Neural crest cell (in vitro differentiated cells): ENCODE results near the gene GRIK1. TPM values are rescaled to one million over a fixed set of nuclear protein-coding genes. Genes with fewer than 3 reads are reported as not detected.

ENCODE experiments used
- DNase-seq: peaks from one replicate; pipeline ENCODE4 v3.0.0; 2021; ENCODE audit warnings: low read depth, mixed read lengths, low spot score
- H3K27ac Mint-ChIP-seq: one replicate; pipeline ENCODE4 v1.8.0; 2021; ENCODE audit warnings: mild to moderate bottlenecking, mixed read lengths; ENCODE audit not compliant: unreplicated experiment
- H3K27me3 Mint-ChIP-seq: 2 replicates; pipeline ENCODE4 v1.8.0; 2021; ENCODE audit warnings: low read depth, mild to moderate bottlenecking, mixed read lengths
- H3K36me3 Mint-ChIP-seq: 2 replicates; pipeline ENCODE4 v1.8.0; 2021; ENCODE audit warnings: low read depth, mild to moderate bottlenecking, mixed read lengths
- H3K4me1 Mint-ChIP-seq: 2 replicates; pipeline ENCODE4 v1.8.0; 2021; ENCODE audit warnings: mixed read lengths
- H3K4me3 Mint-ChIP-seq: one replicate; pipeline ENCODE4 v1.8.0; 2021; ENCODE audit warnings: mild to moderate bottlenecking, mixed read lengths
- H3K9me3 Mint-ChIP-seq: 2 replicates; pipeline ENCODE4 v1.8.0; 2021; ENCODE audit warnings: mixed read lengths
- CTCF ChIP-seq: fragments of 200-600 bp; sonication (generic); conservative IDR thresholded peaks from 2 replicates; pipeline ENCODE4 v1.5.0; 2021; ENCODE audit warnings: antibody characterized with exemption, mild to moderate bottlenecking
- total RNA-seq: library from RNA; stranded (reverse); gene quantifications from 2 replicates; pipeline ENCODE4 v1.2.1, GENCODE V29; 2021

The GRIK1 gene
- total RNA-seq, 1 donor from 2014 or later: 0.91 TPM

GRCh38 chr21:29673096-29673610, 266.6 kb downstream of the GRIK1 start:
- H3K36me3 Mint-ChIP-seq: no peaks in the 10 kb centered on the region
- H3K4me3 Mint-ChIP-seq: no peak overlapping the region
- no peaks in the 10 kb centered on the region for H3K4me1 Mint-ChIP-seq
- TF ChIP-seq CTCF: no peak
- H3K27me3 Mint-ChIP-seq: no peaks in the 10 kb centered on the region
- no peaks in the 10 kb centered on the region for H3K9me3 Mint-ChIP-seq
- no peak for DNase-seq
- H3K27ac Mint-ChIP-seq: no peak overlapping the region

GRCh38 chr21:29671728-29672127, 268.1 kb downstream of the GRIK1 start:
- no peaks in the 10 kb centered on the region for H3K27me3 Mint-ChIP-seq
- no peaks in the 10 kb centered on the region for H3K4me1 Mint-ChIP-seq
- H3K9me3 Mint-ChIP-seq: peaks cover 4% of the 10 kb centered on the region
- DNase-seq: no peak
- no peak overlapping the region for H3K27ac Mint-ChIP-seq
- no peaks in the 10 kb centered on the region for H3K36me3 Mint-ChIP-seq
- TF ChIP-seq CTCF: no peak
- no peak overlapping the region for H3K4me3 Mint-ChIP-seq

GRCh38 chr21:29670228-29670627, 269.6 kb downstream of the GRIK1 start:
- Mint-ChIP-seq H3K27me3 (no peaks in the 10 kb centered on the region), H3K9me3 (peaks cover 4% of the 10 kb centered on the region), H3K27ac (no peak overlapping the region), H3K4me3 (no peak overlapping the region), H3K36me3 (no peaks in the 10 kb centered on the region), H3K4me1 (no peaks in the 10 kb centered on the region)
- DNase-seq: no peak
- no peak for TF ChIP-seq CTCF

GRCh38 chr21:29669416-29669815, 270.4 kb downstream of the GRIK1 start:
- H3K4me3 Mint-ChIP-seq: no peak overlapping the region
- H3K9me3 Mint-ChIP-seq: peaks cover 4% of the 10 kb centered on the region
- TF ChIP-seq CTCF: no peak
- no peak for DNase-seq
- no peaks in the 10 kb centered on the region for H3K27me3 Mint-ChIP-seq
- H3K4me1 Mint-ChIP-seq: no peaks in the 10 kb centered on the region
- H3K36me3 Mint-ChIP-seq: no peaks in the 10 kb centered on the region
- H3K27ac Mint-ChIP-seq: no peak overlapping the region

GRCh38 chr21:29667651-29668050, 272.1 kb downstream of the GRIK1 start:
- no peaks in the 10 kb centered on the region for H3K27me3 Mint-ChIP-seq
- H3K36me3 Mint-ChIP-seq: no peaks in the 10 kb centered on the region
- no peak overlapping the region for H3K27ac Mint-ChIP-seq
- peaks cover 4% of the 10 kb centered on the region for H3K9me3 Mint-ChIP-seq
- DNase-seq: no peak
- H3K4me3 Mint-ChIP-seq: no peak overlapping the region
- no peak for TF ChIP-seq CTCF
- H3K4me1 Mint-ChIP-seq: no peaks in the 10 kb centered on the region

GRCh38 chr21:29664615-29665014, 275.2 kb downstream of the GRIK1 start:
- peaks cover 2% of the 10 kb centered on the region for H3K36me3 Mint-ChIP-seq
- no peak for DNase-seq
- H3K9me3 Mint-ChIP-seq: peaks cover 6% of the 10 kb centered on the region
- H3K27ac Mint-ChIP-seq: no peak overlapping the region
- H3K4me1 Mint-ChIP-seq: no peaks in the 10 kb centered on the region
- no peak for TF ChIP-seq CTCF
- H3K27me3 Mint-ChIP-seq: no peaks in the 10 kb centered on the region
- no peak overlapping the region for H3K4me3 Mint-ChIP-seq
